ENCODE data around the gene CABLES2. TPM values are rescaled to one million over a fixed set of nuclear protein-coding genes. Genes with fewer than 3 reads are reported as not detected.

The CABLES2 gene
- total RNA-seq, 1 experiment from 2014 or later = 8.9 TPM

DNA sequence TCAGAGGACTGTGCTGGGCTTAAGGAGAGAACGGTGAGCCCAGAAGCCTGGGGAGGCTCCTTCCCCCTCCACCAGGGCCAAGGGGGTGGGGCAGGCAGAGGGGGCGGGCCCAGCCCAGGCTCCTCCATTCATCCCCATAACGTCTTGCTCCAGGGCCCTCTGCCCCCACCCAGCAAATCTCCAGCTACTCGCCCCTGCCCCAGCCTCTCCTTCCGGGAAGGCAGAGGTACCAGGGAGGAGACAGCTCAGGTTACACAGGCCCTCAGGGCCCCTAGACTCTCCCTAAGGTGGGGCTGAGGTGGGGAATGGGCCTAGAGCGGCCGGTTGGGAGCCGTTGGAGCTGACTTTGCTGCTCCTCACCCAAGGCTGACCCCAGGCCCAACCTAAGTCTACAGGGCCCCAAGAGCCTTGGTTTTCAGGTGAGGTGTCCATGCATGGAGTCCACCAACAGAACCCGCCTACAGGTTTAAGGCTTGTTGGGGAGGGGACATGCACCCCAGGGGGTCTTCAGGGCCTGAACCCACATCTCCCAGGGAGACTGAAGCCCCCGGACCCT lies 41.2 kb downstream of the CABLES2 start:
- peaks cover 60% of the 10 kb centered on the region for H3K79me2 ChIP-seq (ENCODE audit: insufficient read depth, low read length)
- DNase-seq (ENCODE audit: low read depth, low spot score) (no peak), ATAC-seq (peak; percentile 28)
- TF ChIP-seq POLR2AphosphoS5 (IDR thresholded peaks at IDR 0.05; ENCODE audit: low read depth, low read length) = peak; percentile 26; the same call in 1 of the 2 replicates
- no peak for TF ChIP-seq EZH2 (IDR thresholded peaks at IDR 0.05)
- H3K9ac ChIP-seq (ENCODE audit: low read length) = peak overlapping the region; percentile 94
- H3K9me3 ChIP-seq (ENCODE audit: control insufficient read depth in 1 of 2, insufficient read depth in 1 of 2, low read depth in 1 of 2, low read length in 2 of 2) = no peaks in the 10 kb centered on the region
- peak overlapping the region; percentile 100 for H3K4me2 ChIP-seq (ENCODE audit: low read length)
- peaks cover 80 to 90% of the 10 kb centered on the region in 2 experiments for H3K4me1 ChIP-seq (ENCODE audit: control insufficient read depth in 1 of 2, insufficient read depth in 2 of 2, low read length in 2 of 2)
- ChIA-PET POLR2A (interaction anchor here (0.9 to 2.6 kb wide), 4 partner anchors 9 to 20 kb away, joined by 3 to 12 read pairs (median 8); partner anchors contain the start of gene RPS21), CTCF (interaction anchor here (2.2 kb wide), 1 partner anchor 17 kb away, joined by 10 read pairs; no protein-coding TSS in a partner anchor), RAD21 (ENCODE audit: low non-redundant PET in 1 of 2, low total read pairs in 2 of 2, uncharacterized antibody in 2 of 2, unreplicated experiment in 2 of 2) (no interaction called here)
- BruUV-seq (replicated peaks) = TSS peak; percentile 84
- H3K27ac ChIP-seq (ENCODE audit: low read depth, low read length) = peak overlapping the region; percentile 98
- no peaks in the 10 kb centered on the region for H4K20me1 ChIP-seq (ENCODE audit: insufficient read depth)
- no peaks in the 10 kb centered on the region for H3K36me3 ChIP-seq (ENCODE audit: control insufficient read depth in 1 of 2, insufficient read depth in 2 of 2, low read length in 2 of 2)
- H3K27me3 ChIP-seq (ENCODE audit: insufficient read depth, low read length) = no peaks in the 10 kb centered on the region
- no peak overlapping the region for H2AFZ ChIP-seq (ENCODE audit: low read depth, low read length, poor library complexity, severe bottlenecking)
- intact Hi-C loops (cut with micrococcal nuclease) = loop anchor here (5.0 kb wide), 1 partner anchor 64 kb away; the partner anchor contains the start of gene ADRM1
- no peaks in the 10 kb centered on the region for H3K9me2 ChIP-seq (ENCODE audit: insufficient read depth)
- peak overlapping the region; percentile 83 to 88 for H3K4me3 ChIP-seq (replicated peaks in 1 of 2; ENCODE audit: low read depth in 1 of 2, low read length in 2 of 2)

- Histone ChIP-seq H3K4me2 (ENCODE audit: low read length) (peak overlapping the region; percentile 100), H3K27me3 (ENCODE audit: insufficient read depth, low read length) (no peaks in the 10 kb centered on the region), H3K4me3 (replicated peaks in 1 of 2; ENCODE audit: low read depth in 1 of 2, low read length in 2 of 2) (peak overlapping the region; percentile 83 to 88), H3K36me3 (ENCODE audit: control insufficient read depth in 1 of 2, insufficient read depth in 2 of 2, low read length in 2 of 2) (no peaks in the 10 kb centered on the region), H4K20me1 (ENCODE audit: insufficient read depth) (no peaks in the 10 kb centered on the region), H3K79me2 (ENCODE audit: insufficient read depth, low read length) (peaks cover 63% of the 10 kb centered on the region), H3K4me1 (ENCODE audit: control insufficient read depth in 1 of 2, insufficient read depth in 2 of 2, low read length in 2 of 2) (peaks cover 76 to 86% of the 10 kb centered on the region in 2 experiments), H3K27ac (ENCODE audit: low read depth, low read length) (peak overlapping the region; percentile 98), H3K9me3 (ENCODE audit: control insufficient read depth in 1 of 2, insufficient read depth in 1 of 2, low read depth in 1 of 2, low read length in 2 of 2) (no peaks in the 10 kb centered on the region), H3K9me2 (ENCODE audit: insufficient read depth) (no peaks in the 10 kb centered on the region), H3K9ac (ENCODE audit: low read length) (peak overlapping the region; percentile 94), H2AFZ (ENCODE audit: low read depth, low read length, poor library complexity, severe bottlenecking) (no peak overlapping the region)
- ChIA-PET CTCF (interaction anchor here (2.2 kb wide), 1 partner anchor 17 kb away, joined by 10 read pairs; no protein-coding TSS in a partner anchor), POLR2A (interaction anchor here (0.9 to 2.6 kb wide), 4 partner anchors 9 to 21 kb away, joined by 3 to 12 read pairs (median 8); partner anchors contain the start of gene RPS21), RAD21 (ENCODE audit: low non-redundant PET in 1 of 2, low total read pairs in 2 of 2, uncharacterized antibody in 2 of 2, unreplicated experiment in 2 of 2) (interaction anchor here in 1 of 2 experiments (0.9 kb wide), 1 partner anchor 15 kb away, joined by 3 read pairs; no protein-coding TSS in a partner anchor)
- no TSS peak for BruUV-seq (replicated peaks)
- ATAC-seq = no peak
- intact Hi-C loops (cut with micrococcal nuclease) = loop anchor here (5.0 kb wide), 1 partner anchor 63 kb away; the partner anchor contains the start of gene ADRM1
- DNase-seq (ENCODE audit: low read depth, low spot score) = no peak
- TF ChIP-seq CBX3 (IDR thresholded peaks at IDR 0.05; ENCODE audit: low read depth) = no peak
- no peak for TF ChIP-seq SIN3A (IDR thresholded peaks at IDR 0.05; ENCODE audit: low read depth)
- no peak for TF ChIP-seq FOSL1 (IDR thresholded peaks at IDR 0.05; ENCODE audit: low read depth)
- TF ChIP-seq ELF1 (IDR thresholded peaks at IDR 0.05; ENCODE audit: borderline replicate concordance, low read depth) = no peak
- TF ChIP-seq, protein P1, sequence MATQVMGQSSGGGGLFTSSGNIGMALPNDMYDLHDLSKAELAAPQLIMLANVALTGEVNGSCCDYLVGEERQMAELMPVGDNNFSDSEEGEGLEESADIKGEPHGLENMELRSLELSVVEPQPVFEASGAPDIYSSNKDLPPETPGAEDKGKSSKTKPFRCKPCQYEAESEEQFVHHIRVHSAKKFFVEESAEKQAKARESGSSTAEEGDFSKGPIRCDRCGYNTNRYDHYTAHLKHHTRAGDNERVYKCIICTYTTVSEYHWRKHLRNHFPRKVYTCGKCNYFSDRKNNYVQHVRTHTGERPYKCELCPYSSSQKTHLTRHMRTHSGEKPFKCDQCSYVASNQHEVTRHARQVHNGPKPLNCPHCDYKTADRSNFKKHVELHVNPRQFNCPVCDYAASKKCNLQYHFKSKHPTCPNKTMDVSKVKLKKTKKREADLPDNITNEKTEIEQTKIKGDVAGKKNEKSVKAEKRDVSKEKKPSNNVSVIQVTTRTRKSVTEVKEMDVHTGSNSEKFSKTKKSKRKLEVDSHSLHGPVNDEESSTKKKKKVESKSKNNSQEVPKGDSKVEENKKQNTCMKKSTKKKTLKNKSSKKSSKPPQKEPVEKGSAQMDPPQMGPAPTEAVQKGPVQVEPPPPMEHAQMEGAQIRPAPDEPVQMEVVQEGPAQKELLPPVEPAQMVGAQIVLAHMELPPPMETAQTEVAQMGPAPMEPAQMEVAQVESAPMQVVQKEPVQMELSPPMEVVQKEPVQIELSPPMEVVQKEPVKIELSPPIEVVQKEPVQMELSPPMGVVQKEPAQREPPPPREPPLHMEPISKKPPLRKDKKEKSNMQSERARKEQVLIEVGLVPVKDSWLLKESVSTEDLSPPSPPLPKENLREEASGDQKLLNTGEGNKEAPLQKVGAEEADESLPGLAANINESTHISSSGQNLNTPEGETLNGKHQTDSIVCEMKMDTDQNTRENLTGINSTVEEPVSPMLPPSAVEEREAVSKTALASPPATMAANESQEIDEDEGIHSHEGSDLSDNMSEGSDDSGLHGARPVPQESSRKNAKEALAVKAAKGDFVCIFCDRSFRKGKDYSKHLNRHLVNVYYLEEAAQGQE (IDR thresholded peaks at IDR 0.05; ENCODE audit: low read depth) = no peak
- TF ChIP-seq ZBTB33 (IDR thresholded peaks at IDR 0.05; ENCODE audit: extremely low read depth, insufficient replicate concordance, low read length) = no peak
- TF ChIP-seq POLR2AphosphoS5 (IDR thresholded peaks at IDR 0.05; ENCODE audit: low read depth, low read length) = no peak
- no peak for TF ChIP-seq RAD21 (IDR thresholded peaks at IDR 0.05; ENCODE audit: low read depth)
- TF ChIP-seq YY1 (IDR thresholded peaks at IDR 0.05; ENCODE audit: extremely low read depth, insufficient replicate concordance, low read depth, low read length) = no peak
- TF ChIP-seq EZH2phosphoT487 (IDR thresholded peaks at IDR 0.05; ENCODE audit: borderline replicate concordance) = no peak
Observed at GRCh38 chr20:62364911-62365736, 42.0 kb downstream of the CABLES2 start.
